GM21515 (cell line): ENCODE data around the gene CTR9.
"Not testable (repeated sequence)": the region's sequence is repeated elsewhere in the genome, so short reads cannot be mapped to it uniquely, and the experiment has no call there.

Experiments used
- ATAC-seq: cut with Tn5 transposase; IDR thresholded peaks from one replicate; pipeline ENCODE4 v1.9.1; 2021; ENCODE audit not compliant: unreplicated experiment

Gene CTR9

DNA sequence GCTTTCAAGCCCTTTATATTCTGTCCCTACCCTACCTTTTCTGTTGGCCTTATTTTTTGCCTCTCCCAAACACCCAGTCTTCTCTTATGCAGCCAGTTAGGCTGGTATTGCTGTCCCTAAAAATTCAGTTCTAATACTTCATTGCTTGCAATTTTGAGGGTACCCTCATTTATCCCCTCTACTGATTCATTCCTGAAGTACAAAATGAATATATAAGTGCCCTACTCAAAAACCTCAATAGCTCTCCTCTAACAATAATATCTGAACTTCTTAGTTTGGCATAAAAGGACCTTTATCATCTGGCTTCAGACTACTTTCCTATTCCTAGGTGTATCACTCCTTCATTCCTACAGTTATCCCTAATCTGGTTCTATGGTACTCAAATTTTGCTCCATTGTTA lies 62.9 kb downstream of the CTR9 start:
- ATAC-seq, result no peak

DNA sequence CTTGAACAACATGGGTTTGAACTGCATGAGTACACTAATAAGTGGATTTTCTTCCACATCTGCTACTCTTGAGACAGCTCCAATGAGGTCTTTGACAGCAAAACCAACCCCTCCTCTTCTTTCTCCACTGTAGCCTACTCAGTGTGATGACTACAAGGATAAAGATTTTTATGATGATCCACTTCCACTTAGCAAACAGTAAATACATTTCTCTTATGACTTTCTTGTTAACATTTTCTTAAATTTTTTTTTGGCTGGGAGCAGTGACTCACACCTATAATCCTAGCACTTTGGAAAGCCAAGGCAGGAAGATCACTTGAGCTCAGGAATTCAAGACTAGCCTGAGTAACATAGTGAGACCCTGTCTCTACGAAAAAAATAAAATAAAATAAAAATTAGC lies 67.5 kb downstream of the CTR9 start:
- ATAC-seq, result no peak

DNA sequence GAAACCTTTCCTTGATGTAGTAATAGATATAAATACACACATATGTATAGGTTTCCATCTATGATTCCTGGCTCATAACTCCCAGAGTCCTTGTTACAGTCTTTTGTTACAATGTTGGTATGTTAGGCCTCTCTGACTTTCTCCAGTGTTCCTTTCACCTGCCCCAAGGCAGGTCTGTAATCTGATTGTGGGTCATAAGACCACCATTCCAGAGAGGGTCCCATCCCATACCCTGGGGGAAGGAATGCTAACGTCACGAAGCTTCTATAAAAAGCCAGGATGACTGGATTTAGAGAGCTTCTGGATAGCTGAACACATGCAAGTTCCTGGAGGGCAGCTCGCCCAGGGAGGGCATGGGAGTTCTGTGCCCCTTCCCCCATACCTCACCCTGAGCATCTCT lies 71.4 kb downstream of the CTR9 start:
- not testable (repeated sequence) for ATAC-seq

DNA sequence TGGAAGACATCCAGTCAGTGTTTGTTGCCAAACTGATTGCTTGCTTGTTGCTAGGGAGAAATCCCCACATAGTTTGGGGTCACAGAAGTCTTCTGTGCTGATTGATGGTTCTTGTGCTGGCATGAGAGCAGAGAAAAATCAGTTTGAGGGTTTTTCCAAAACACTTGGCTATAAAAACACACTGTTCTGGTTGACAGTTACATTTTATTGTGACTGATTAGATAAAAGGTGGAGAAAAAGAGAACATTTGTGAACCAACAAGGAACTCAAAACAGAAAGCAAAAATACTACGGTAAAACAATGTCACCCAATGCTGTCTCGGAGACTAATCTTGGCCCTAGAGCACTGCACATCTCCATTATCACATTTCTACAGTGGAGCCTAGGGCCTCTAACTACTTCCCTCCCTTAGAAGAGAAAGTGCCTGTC lies 72.1 kb downstream of the CTR9 start:
- no peak for ATAC-seq

DNA sequence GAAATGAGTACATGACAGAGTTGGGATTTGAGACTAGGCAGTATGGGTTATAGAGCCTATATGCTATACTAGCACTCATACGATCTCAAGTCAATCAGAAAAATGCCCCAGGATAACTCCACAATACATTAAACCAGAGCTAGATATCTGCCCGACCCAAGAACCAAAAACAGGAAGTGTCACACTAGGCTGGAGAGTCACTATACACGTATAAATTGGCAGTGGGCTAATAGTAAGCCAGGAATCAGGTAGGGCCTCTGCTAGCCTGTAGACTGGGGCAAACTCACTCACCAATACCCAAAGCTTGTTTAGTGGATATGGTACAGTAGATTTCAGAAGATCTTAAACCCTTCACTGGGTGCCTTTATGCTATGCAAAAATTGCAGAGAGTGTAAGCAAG lies 73.8 kb downstream of the CTR9 start:
- no peak for ATAC-seq

DNA sequence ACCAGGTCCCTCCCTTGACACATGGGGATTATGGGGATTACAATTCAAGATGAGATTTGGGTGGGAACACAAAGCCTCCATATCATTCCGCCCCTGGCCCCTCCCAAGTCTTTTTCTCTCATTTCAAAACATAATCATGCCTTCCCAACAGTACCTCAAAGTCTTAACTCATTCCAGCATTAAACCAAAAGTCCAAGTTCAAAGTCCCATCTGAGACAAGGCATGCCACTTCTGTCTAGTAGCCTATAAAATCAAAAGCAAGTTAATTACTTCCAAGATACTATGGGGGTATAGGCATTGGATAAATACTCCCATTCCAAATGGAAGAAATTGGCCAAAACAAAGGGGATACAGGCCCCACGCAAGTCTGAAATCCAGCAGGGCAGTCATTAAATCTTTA lies 77.4 kb downstream of the CTR9 start:
- no peak for ATAC-seq

DNA sequence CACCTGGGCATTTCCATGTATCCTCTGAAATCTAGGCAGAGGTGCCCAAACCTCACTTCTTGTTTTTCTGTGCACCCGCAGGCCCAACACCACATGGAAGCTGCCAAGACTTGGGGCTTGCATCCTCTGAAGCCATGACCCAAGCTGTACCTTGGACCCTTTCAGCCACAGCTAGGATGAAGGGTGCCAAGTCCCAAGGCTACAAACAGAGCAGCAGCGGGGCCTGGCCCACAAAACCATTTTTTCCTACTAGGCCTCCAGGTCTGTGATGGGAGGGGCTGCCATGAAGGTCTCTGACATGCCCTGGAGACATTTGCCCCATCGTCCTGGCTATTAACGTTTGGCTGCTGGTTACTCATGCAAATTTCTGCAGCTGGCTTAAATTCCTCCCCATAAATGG lies 78.1 kb downstream of the CTR9 start:
- no peak for ATAC-seq
